Measurements from ENCODE around the gene RAX2.
"Not testable (repeated sequence)": the region's sequence is repeated elsewhere in the genome, so short reads cannot be mapped to it uniquely, and the experiment has no call there.

Gene RAX2

DNA sequence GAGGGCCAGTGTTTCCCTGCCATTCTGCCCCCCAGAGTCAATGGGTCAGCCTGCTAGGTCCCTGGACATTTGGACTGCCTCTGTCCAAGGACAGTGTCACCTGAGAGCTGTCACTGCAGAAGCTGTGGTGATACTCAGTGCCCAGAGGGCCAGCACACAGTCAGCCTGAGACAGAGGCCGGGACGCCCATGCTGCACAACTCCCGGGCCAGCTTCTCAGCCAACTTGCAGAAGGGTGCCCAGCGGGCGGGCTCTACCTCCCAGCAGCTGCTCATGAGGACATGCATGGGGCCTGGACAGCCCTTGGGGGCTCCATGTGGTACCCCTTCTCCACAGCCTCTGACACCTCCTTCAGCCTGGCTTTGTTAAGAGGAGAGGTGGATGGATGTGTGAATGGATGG is 3.8 kb upstream of the RAX2 start:
- DNase-seq: no peak

- DNase-seq: no peak
Measured at GRCh38 chr19:3775374-3775711, 3.3 kb upstream of the RAX2 start.

GRCh38 chr19:3774621-3775373 is 2.8 kb upstream of the RAX2 start:
- DNase-seq: no peak

DNA sequence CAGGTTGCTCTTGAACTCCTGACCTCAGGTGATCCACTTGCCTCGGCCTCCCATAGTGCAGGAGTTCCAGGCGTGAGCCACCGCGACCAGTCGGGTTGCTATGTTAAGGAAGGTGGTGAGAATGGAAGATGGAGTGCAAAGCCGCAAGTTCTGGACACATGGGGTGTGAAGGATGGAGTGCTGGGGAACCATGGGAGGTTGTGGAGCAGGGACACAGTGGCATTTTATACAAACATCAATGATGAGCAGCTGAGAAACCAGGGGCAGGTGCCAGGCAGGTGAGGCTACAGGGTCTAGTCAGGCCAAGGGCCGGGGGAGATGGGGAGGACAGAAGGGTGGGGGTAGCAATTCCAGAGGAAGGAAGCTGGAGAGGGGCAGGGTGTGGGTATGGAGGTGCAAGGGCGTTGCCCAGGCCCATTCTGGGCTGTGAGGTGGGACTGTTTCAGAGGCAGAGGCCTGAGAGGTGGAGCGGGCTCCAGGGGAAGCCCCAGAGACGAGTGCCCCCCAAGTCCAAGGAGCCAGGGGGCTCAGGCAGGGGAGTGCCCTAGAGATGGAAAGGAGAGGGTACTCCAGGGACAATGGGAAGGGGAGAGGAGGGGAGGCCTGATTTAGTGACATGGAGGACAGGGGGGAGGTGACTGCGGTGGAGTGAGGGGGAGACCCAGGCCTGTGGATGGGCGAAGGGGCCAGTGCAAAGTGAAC is 1.9 kb upstream of the RAX2 start:
- no peak for DNase-seq

DNA sequence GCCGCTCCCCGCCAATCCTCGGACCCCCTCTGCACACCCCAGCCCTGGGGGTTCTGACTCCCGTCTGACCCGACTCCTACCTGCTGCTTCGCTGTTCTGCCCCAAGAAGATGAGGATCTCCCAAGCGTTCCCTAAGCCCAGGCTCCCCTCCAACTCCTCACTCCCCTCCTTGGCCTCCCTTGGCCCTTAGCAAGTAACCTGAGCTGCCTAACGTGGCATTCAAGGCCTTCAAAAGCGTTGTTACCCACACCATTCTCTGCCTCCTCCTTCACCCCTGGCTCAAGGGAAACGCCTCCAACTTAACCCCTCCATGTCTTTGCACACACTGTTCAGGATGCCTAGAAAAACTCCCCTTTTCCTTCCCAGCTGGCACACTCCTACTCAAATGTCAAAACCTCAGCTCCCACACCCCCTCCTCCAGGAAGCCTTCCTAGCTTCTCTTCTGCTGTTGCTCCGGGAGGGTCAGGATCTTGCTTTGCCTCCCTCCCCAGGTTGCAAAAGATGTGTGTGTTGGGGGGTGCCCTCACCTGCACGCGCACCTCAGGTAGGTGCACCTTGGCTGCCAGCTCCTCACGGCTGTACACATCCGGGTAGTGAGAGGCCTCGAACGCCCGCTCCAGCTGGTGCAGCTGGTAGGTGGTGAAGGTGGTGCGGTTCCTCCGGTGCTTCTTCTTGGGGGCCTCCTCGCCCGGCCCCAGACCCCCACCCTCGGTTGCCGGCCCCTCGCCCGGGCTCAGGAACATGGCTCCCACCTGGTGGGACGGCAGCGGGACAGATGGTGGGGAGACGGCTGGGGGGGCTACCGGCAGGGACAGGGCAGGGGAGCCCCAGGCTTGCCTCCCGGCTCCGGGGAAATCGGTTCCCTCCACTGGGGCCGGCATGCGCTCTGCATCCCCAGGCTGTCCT is 775 bp downstream of the RAX2 start:
- DNase-seq: no peak

DNA sequence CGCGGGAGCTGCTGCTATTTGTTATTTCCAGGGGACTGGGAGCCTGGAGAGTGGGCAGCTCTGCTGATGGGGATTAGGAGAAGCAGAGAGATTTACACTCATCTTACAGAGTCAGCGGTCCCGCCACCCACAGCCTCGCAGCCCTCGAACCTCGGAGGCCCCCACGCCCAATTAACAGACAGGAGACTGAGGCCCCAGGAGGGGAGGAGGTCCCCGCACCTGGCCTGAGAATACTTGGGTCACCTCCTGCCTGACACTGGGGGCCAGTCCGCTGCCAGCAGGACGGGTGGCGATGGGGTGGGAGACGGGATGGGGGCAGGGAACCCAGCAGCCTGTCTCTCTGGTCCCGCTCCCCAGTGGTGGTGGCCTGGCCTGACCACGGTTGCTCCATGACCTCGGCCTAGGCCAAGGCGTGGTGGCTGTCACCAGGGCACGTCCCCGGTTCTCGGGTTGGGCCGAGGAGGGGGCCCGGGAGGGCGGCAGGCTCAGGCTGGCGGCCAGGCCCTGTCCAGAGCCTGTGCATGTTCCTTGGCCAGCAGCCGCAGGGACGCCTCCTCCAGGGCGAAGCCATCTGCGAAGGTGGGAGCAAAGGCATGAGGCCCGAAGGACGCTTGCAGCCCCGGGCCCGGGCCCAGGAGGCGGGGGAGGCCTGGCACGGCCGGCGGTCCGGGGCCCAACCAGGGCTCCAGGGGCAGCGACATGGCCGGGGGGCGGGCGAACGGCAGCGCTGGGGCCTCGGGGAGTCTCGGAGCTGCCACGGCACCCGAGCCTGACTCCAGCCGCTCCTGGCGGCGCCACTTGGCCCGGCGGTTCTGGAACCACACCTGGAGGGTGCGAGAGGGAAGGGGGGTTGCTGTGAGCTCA is 1.7 kb downstream of the RAX2 start:
- DNase-seq: no peak

- DNase-seq: no peak
Measured at GRCh38 chr19:3769494-3769893, 2.5 kb downstream of the RAX2 start.

DNA sequence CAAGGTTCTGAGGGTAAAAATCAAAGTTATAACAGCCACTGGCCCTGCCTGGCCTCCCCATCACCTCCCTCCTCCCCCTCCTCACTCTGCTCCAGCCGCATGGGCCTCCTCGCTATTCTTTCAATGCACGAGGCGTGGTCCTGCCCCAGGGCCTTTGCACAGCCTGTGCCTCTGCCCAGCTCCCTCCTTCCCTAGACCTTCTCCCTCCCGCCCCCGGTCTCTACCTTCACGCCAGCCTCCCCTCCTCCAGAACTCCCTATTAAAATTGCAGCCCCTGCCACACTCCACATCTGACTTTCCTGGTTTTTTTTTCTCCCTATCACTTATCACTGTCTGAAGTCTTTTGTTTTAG is 3.3 kb downstream of the RAX2 start:
- no peak for DNase-seq

GRCh38 chr19:3768015-3768747 is 3.8 kb downstream of the RAX2 start:
- no peak for DNase-seq

DNA sequence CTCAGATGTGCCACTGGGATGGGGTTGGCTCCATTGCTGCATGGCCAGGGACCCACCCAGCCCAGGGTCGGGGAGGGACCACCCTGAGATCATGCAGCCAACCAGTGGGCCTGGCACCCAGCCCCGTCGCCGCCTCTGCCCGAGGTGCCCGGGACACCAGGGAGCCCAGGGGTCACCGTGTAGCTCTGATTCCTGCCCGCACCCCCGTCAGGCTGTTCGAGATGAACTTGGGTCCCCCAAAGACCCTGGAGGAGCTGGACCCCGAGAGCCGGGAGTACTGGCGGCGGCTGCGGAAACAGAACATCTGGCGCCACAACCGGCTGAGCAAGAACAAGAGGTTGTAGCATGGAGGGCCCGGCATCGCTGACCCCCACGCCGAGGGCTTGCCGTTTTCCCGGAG is 5.0 kb downstream of the RAX2 start:
- no peak for DNase-seq

DNA sequence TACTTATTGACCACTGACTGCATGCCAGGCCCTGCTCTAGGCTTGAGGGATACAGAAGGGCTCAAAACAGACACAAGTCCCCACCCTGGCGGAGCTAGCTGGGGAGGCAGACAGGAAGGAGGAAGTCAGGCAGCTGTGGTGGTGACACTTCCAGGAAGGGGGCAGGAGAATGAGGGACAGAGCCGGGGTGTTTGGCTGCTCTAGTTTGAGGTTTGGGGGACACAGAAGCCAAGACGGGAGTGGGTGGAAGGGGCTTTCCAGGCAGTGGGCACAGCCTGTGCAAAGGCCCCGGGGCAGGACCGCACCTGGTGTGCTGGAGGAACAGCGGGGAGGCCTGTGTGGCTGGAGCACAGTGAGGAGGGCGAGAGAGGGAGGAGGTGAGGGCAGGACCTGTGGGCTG is 5.5 kb downstream of the RAX2 start:
- DNase-seq: no peak

GRCh38 chr19:3765757-3766156 is 6.3 kb downstream of the RAX2 start:
- peak; percentile 40 for DNase-seq

DNA sequence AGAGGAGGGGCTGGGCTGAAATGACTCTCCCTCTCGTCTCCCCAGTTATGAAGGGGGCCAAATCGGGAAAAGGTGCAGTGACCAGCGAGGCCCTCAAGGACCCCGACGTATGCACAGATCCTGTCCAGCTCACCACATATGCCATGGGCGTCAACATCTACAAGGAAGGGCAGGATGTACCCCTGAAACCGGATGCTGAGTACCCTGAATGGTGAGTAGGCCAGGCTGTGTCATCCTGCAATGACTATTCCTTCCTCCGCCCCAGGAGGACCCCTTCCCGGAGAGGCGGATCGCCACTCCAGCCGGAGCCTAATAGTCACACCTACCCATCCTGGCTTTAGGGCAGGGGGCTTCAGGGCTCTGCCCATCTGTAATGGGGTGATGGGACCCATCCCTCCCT is 6.9 kb downstream of the RAX2 start:
- no peak for DNase-seq

GRCh38 chr19:3762501-3763459 is 9.2 kb downstream of the RAX2 start, which contains the start of gene MRPL54:
MRPL54 (plus strand) TSS chr19:3762682; CDS start chr19:3762701, 19 bp downstream.
- peak; percentile 99 for DNase-seq

DNA sequence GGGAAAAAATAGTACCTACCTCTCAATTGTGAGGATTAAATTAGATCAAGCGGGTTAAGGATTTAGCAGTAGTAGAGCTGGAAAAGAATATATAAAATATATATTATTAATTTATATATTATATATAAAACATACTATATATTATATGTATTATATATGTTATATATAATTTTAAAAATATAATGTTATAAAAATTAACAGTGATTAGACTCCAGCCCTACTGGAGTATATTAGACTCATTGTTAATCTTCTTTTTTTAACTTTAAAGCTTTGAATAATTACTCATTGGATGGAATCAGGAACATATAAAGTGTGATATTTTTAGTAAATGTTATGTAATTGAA is 9.9 kb downstream of the RAX2 start:
- no peak for DNase-seq

GRCh38 chr19:3761382-3762129 is 10.5 kb downstream of the RAX2 start, which contains the start of gene APBA3:
APBA3 (minus strand) TSS chr19:3761692; CDS start chr19:3760264, 1,428 bp downstream.
- DNase-seq: peak; percentile 89

- peak; percentile 18 for DNase-seq
Measured at GRCh38 chr19:3760871-3761361, 11.1 kb downstream of the RAX2 start.

GRCh38 chr19:3759482-3760254 is 12.4 kb downstream of the RAX2 start:
- DNase-seq: no peak

DNA sequence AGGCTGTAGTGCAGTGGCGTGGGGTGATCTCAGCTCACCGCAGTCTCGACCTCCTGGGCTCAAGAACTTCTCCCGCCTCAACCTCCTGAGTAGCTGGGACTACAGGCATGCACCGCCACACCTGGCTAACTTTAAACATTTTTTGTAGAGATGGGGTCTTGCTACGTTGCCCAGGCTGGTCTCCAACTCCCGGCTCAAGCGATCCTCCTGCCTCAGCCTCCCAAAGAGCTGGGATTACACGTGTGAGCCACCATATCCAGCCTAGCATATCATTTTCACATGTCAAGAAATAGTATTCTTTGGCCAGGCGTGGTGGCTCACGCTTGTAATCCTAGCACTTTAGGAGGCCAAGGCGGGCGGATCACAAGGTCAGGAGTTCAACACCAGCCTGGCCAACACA is 13.7 kb downstream of the RAX2 start:
- not testable (repeated sequence) for DNase-seq

Measured in EL (cell line).